Glutamatergic neuron (in vitro differentiated cells): Measurements from ENCODE around the gene TMEM45A. TPM values are rescaled to one million over a fixed set of nuclear protein-coding genes. Genes with fewer than 3 reads are reported as not detected.

Experiments used
- DNase-seq: peaks from one replicate; pipeline ENCODE4 v3.0.0; 2022
- H3K27ac Mint-ChIP-seq: one replicate; pipeline ENCODE4 v1.8.0; 2020; ENCODE audit warnings: mild to moderate bottlenecking, mixed read lengths, inconsistent platforms; ENCODE audit not compliant: unreplicated experiment
- H3K27me3 Mint-ChIP-seq: one replicate; pipeline ENCODE4 v1.8.0; 2020; ENCODE audit warnings: mild to moderate bottlenecking, moderate library complexity, mixed read lengths, inconsistent platforms; ENCODE audit not compliant: unreplicated experiment
- H3K36me3 Mint-ChIP-seq: one replicate; pipeline ENCODE4 v1.8.0; 2020; ENCODE audit warnings: mild to moderate bottlenecking, mixed read lengths, inconsistent platforms; ENCODE audit not compliant: unreplicated experiment
- H3K4me1 Mint-ChIP-seq: one replicate; pipeline ENCODE4 v1.8.0; 2020; ENCODE audit warnings: mild to moderate bottlenecking, low read depth, mixed read lengths, inconsistent platforms; ENCODE audit not compliant: unreplicated experiment
- H3K4me3 Mint-ChIP-seq: one replicate; pipeline ENCODE4 v1.8.0; 2020; ENCODE audit warnings: mild to moderate bottlenecking, mixed read lengths, inconsistent platforms; ENCODE audit not compliant: unreplicated experiment
- H3K9me3 Mint-ChIP-seq: one replicate; pipeline ENCODE4 v1.8.0; 2020; ENCODE audit warnings: mild to moderate bottlenecking, moderate library complexity, mixed read lengths, inconsistent platforms; ENCODE audit not compliant: unreplicated experiment
- total RNA-seq: library from RNA; stranded (reverse); fragmentation: NEBNext Ultra II Directional; extraction: Animal tissue kit (Norgen Biotek cat#: 25700); gene quantifications from one replicate; pipeline ENCODE4 v1.2.1, GENCODE V29; 2021; ENCODE audit not compliant: unreplicated experiment
- TF ChIP-seq, protein P1 (sequence below): fragments of 200-600 bp; sonication (generic); IDR thresholded peaks from one replicate; pipeline ENCODE4 v1.5.0; 2021; ENCODE audit not compliant: partially characterized antibody, unreplicated experiment

The TMEM45A gene
- total RNA-seq, 1 donor from 2014 or later, result 0.61 TPM

DNA sequence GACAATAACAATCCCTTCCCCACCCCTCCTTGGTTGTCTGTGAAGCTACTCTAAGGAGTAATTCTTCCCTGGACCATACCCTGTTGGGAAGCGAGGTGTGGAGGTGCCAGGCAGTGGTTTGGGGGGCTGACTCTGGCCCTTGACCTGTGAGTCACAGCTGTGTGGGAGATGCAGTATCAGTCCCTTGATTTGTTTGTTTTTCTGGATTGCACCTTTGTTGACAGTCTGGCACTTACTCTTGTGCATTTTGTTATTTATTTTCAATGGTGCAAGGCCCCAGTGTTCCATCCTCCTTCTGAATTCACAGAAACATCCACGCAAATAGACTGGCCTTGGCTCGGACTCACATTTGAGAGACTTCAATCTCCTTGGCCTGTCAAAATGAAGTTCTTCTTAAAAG lies 29.7 kb downstream of the TMEM45A start:
- TF ChIP-seq, protein P1, sequence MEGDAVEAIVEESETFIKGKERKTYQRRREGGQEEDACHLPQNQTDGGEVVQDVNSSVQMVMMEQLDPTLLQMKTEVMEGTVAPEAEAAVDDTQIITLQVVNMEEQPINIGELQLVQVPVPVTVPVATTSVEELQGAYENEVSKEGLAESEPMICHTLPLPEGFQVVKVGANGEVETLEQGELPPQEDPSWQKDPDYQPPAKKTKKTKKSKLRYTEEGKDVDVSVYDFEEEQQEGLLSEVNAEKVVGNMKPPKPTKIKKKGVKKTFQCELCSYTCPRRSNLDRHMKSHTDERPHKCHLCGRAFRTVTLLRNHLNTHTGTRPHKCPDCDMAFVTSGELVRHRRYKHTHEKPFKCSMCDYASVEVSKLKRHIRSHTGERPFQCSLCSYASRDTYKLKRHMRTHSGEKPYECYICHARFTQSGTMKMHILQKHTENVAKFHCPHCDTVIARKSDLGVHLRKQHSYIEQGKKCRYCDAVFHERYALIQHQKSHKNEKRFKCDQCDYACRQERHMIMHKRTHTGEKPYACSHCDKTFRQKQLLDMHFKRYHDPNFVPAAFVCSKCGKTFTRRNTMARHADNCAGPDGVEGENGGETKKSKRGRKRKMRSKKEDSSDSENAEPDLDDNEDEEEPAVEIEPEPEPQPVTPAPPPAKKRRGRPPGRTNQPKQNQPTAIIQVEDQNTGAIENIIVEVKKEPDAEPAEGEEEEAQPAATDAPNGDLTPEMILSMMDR, result no peak
- Mint-ChIP-seq H3K36me3 (no peaks in the 10 kb centered on the region), H3K27ac (no peak overlapping the region), H3K9me3 (no peaks in the 10 kb centered on the region), H3K4me3 (no peak overlapping the region), H3K4me1 (no peaks in the 10 kb centered on the region), H3K27me3 (peaks cover 5% of the 10 kb centered on the region)
- no peak for DNase-seq

DNA sequence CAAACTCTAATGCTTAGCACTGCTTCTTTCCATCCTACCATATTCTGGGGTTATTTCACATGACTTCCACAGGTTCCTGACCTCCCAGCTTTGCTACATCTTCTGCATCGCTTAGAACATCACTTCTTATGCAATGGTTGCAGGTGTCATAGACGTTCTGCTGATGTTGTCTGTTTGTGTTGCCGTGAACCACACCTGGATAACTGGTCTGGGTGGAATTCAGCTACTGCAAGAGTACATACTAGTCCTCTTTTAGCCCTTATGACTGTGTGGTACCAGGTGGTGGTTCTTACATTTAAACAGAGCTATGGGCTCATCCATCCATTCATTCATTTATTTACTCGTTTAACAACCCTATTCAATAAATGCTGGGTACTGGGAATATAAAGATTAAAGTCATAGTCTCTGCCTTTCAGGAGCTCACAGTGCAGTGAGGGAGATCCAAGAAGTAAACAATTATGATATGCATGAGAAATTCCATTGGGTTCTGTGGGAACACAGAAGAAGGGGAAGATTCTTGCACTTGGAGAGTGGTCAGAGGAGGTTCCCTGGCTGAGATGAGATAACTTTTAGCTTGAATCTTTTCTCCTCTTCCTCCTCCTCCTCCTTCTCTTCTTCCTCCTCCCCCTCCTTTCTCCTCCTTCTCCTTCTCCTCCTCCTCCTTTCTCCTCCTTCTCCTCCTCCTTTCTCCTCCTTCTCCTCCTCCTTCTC lies 30.8 kb downstream of the TMEM45A start:
- Mint-ChIP-seq H3K4me3 (no peak overlapping the region), H3K4me1 (no peaks in the 10 kb centered on the region), H3K27ac (no peak overlapping the region), H3K9me3 (no peaks in the 10 kb centered on the region), H3K27me3 (peaks cover 5% of the 10 kb centered on the region), H3K36me3 (no peaks in the 10 kb centered on the region)
- no peak for DNase-seq
- TF ChIP-seq, protein P1, result no peak

DNA sequence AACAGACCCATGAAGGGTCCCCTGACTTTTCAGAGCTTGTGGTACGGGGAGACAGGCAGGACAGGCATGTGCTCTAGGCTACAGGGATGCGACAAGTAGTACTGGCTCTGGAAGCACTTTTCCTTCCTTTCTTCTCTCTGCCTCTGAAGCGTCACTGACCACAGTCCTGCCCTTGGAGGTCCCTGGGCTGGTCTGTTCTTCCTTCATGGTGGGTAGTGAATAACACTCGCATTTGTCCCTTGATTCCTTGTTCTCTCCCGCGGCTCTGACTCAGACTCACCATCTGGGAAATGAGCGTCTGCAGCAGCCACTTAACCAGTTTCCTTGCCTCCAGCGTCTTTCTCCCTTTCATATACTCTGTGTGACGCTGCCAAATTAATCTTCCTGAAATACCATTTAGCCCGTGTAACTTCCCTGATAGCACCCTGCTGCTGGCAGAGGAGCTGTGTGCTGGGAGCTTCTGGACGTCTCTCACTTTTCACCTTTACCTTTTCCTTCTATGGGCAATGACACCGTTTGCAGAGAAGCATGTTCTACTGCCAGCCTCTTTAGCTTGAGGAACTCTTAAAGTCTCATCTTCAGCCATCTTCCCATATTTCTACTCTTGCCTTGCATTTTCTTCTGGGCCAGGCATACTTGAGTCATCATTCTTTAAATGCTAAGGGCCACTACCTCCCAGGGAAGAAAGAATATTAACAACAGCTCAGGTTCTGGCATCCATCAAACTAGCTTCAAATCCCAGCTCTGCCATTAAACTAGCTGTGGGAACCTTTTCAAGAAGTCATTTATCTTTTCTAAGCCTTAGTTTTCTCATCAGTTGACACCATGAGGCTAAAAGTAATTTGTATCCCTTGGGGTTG lies 33.6 kb downstream of the TMEM45A start:
- peaks cover 5% of the 10 kb centered on the region for H3K27me3 Mint-ChIP-seq
- DNase-seq, result no peak

DNA sequence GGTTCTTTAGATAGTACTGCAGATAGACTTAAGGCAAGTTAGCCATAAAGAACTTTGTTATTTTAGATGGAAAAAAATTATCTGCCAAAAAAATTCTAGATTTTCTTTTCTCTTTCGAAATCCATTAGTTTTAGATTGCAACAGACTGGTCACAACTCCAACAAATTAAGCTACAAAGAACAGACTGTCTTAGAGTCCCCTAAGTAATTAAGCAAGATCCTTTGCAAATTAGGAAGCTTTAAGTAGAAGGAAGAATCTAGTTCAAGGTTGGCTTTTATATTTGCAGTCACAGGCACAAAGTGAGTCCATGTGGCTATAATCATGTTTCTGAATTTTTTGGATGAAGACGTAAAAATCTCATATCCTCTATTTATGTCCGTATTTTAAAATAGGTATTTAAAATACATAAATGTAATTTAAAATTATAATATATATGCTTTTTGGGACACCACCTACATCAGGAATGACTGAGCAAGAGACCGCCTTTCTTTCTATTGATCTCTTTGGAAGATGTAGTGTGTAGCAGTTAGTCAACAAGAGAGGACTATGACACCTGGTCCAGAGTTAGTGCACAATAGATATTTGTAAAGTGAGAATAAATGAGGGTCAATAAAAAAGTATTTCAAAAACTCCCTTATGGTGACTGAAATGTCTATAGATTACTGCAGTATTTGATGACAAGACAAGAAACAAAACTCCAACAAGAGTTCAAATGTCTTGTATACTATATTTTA lies 34.4 kb downstream of the TMEM45A start:
- Mint-ChIP-seq H3K27me3 (peaks cover 2% of the 10 kb centered on the region), H3K9me3 (no peaks in the 10 kb centered on the region), H3K27ac (no peak overlapping the region)

More for the DNA sequence above, 33.6 kb downstream of the TMEM45A start:
- H3K27ac Mint-ChIP-seq, result no peak overlapping the region
- TF ChIP-seq, protein P1, result no peak
- no peak overlapping the region for H3K4me3 Mint-ChIP-seq
- no peaks in the 10 kb centered on the region for H3K9me3 Mint-ChIP-seq
- no peaks in the 10 kb centered on the region for H3K4me1 Mint-ChIP-seq
- no peaks in the 10 kb centered on the region for H3K36me3 Mint-ChIP-seq

More for the DNA sequence above, 34.4 kb downstream of the TMEM45A start:
- no peak for DNase-seq
- Mint-ChIP-seq H3K36me3 (no peaks in the 10 kb centered on the region), H3K4me3 (no peak overlapping the region), H3K4me1 (no peaks in the 10 kb centered on the region)
- TF ChIP-seq, protein P1, result no peak
